HG03280 (cell line): ENCODE results near the gene GREB1L.

Experiments
- ATAC-seq: cut with Tn5 transposase; IDR thresholded peaks from one replicate; pipeline ENCODE4 v1.9.1; 2021; ENCODE audit warnings: mild to moderate bottlenecking, moderate library complexity; ENCODE audit not compliant: unreplicated experiment

Gene GREB1L

DNA sequence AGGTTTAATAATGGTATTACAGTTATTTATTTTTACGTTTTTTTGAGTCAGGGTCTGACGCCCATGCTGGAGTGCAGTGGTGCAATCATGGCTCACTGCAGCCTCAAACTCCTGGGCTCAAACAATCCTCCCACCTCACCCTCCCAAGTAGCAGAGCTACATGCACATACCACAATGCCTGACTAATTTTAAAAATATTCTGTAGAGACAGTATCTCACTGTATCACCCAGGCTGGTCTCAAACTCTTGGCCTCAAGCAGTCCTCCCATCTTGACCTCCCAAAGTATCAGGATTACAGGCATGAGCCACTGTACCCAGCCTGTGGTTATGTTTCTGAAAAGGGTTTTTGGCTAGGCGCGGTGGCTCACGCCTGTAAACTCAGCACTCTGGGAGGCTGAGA lies 237.7 kb downstream of the GREB1L start:
- ATAC-seq: no peak

DNA sequence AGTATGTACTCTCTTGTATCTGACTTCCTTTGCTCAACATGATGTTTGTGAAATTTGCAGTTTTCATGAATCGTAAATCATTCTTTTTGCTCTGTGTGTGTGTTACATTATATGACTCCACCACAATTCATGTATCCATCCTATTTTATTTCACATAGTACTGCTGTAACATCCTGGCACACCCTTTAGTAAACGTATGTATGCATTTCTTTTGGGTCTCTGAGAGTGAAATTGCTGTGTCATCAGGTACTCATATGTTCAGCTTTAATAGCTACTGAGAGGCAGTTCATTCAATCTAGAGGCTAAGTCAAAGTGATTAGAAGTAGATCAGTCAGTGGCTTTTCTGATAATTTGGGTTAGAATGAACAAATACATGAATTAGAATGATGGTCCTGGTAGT lies 239.7 kb downstream of the GREB1L start:
- ATAC-seq: no peak

DNA sequence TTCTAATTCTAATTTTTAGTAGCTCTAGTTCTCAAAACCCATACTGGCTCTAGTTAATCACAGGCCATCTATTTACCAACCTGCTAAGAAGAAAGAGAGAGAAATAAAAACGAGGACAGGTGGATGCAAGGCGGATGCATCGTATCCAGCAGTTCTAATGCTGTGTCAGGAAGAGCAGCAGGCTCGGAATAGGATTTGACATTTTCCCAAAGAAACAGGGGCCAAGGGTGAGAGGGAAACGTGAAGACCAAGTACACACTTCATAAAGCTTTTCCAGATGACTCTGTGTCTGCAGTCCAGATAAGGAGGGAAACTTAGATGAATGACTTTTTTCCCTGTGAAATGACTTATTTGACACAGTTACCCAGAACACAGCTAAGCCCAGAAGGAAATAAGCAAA lies 241.0 kb downstream of the GREB1L start:
- no peak for ATAC-seq

DNA sequence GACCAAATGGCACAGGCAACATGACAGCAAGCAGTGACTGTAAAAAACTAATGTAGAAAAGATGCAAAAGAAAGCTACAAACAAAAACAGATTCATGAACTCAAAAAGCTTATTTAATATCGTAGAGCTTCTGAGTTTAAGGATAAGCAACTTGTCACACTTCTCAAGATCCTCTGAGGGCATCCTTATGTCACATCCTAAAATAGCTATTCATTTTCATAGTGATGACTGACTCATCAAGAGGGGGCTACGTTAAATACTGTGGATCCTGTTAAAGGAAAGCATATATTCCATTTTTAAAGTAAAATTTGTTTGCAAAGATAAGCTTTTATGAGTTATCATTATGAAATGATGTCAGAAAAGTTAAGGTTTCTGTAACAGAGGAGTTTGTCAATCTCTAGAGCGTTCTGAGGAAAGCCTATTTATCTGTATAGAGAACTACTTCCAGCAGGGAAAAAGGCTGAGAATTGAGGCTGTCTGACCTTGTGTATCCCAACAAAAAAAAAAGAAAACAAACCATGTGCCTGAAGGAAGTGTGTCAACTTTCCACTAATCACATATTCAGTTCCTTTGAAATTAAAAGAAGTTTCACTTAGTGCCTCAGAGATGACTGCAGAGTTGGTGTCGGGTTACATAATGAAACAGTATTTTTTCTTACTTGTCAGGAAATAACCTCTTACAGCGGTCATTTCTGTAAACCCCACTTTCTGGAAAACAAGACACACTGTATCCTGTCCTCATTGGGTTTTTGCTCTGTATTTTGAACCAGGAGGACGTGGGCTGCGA lies 243.0 kb downstream of the GREB1L start:
- ATAC-seq: no peak

DNA sequence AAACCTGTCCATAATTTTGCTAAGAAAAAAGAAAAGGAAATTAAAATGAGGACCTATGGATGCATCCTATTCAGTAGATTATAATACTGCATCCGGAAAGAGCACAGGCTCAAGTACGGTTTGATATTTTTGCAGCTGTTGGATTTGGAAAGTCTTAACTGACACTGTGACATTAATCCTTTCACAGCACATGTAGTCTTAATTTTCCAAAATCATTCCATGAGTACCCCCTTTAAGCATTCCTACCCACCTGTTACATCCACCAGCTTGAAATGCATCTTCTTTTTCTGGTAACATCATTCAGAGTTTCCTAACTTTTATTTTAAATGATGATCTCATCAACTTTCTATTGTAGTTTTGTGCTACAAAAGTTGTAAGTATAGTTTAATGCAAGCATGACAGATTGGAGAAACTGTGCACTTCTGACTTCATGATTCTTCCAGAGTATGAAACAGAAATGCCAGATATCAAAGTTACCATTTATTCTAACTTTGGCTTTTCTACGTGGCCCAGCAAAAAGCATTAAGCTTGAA lies 244.9 kb downstream of the GREB1L start:
- ATAC-seq: no peak

DNA sequence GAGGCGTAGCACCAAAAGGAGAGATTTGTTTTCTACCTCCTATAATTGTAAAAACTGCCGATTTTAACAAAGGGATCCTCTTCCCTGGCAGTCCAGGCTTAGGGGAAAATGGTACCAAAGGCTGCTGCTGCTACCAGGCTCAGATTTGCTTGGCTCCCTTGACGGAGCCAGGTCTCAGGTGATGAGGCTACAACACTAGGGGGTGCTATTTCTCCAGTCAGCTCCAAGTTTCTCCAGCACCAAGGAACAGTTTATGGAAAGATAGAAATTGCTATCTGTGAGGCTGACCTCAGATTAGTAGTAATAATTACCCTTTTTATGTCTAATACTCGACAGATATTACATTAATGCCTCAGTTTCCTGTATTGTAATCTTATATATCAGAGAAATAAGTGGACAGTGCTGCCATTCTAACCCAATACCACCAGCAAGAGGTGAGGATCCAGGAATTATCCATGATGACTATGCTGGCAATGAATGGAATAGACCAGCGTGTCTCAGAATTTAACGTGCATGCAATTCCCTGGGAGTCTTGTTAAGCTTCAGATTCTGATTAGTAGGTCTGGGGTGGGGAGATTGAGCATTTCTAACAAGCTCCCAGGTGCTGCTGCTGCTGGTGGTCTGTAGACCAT lies 247.2 kb downstream of the GREB1L start:
- no peak for ATAC-seq

DNA sequence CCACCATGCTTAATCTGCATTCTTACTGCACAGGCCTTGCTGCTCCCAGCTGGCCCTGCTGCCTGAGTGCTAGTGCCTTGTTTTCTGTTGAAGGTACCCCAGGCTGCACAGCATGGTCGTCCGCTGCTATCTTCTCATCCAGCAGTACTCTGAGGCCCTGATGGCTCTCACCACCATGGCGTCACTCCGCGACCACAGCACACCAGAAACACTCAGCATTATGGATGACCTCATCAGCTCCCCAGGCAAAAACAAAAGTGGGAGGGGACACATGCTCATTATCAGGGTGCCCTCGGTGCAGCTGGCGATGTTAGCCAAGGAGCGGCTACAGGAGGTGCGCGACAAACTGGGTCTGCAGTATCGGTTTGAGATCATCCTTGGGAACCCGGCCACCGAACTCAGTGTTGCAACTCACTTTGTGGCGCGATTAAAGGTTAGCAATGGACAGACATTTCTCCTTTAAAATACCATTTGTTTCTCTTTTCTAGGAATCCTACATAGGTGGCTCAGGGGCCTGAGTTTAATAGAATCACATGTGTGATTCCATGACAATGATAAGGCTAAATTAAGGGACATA lies 248.0 kb downstream of the GREB1L start:
- no peak for ATAC-seq

DNA sequence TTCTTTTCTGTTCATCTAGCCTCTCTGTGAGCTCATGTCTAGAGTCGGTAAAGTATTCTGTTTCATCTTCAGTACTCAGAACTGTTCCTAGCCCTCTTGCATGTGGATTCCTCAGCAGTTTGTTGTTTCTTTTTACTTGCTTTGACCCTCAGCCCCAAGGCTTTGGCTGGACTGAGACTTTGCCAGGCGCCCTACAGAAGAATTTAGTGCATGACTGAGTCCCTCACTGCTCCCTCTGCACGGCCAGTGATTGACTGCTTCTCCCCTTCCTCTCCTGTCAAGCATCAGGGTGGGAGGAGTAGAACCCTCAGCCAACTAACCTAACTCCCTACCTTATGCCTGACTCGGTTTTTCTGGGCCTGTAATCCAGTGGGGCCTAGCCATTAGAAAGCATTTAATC lies 248.7 kb downstream of the GREB1L start:
- no peak for ATAC-seq

DNA sequence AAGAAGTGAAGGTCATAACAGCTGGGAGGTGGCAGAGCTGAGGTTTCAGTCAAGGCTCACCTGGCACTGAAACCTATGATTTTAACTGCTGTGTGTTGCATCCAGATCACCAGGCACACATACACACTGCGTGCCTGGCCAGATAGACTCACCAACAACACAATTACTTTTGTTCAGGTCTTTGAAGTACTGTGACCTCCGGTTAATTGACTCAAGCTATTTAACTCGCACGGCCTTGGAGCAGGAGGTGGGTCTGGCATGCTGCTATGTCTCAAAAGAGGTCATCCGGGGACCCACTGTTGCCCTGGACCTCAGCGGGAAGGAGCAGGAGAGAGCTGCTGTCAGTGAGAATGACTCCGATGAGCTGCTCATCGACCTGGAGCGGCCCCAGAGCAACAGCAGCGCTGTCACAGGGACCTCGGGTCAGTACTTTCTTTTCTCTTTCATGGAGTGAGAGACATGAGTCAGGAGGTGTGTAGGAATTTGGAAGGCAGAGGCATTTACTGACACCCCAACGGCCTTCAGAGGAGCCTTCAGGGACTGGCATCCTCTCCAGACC lies 254.3 kb downstream of the GREB1L start:
- ATAC-seq: no peak

DNA sequence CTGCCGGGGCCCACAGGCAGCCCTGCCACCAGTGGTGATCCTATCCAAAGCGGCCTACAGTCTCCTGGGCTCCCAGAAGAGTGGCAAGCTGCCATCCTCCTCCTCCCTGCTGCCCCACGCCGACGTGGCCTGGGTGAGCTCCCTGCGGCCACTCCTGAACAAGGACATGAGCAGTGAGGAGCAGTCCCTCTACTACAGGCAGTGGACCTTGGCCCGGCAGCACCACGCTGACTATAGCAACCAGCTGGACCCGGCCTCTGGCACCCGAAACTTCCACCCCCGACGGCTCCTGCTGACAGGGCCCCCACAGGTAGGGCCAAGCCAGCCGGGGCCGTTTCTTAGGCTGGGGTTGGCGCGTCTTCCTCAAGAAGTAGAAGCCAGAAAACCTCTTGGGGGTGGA lies 258.0 kb downstream of the GREB1L start:
- no peak for ATAC-seq

DNA sequence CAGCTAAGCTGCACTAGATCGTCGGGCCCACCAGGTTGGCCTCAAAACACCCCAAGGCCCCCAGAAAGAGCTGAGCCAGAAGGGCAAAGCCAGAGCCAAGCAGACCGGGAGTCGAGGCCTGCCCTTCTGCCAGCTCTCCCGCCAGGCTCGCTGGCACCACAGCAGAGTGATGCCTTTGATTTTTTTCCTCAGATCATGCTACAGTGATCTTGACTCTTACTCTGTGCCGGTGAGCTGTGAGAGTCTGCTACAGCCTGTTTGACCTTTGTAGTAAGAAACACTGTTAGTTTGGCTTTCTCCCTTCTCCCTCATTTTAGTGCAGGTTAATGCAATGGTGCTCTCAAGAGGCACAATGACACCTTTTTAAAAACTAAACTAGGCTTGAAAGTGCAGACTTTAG lies 260.6 kb downstream of the GREB1L start:
- ATAC-seq: no peak

DNA sequence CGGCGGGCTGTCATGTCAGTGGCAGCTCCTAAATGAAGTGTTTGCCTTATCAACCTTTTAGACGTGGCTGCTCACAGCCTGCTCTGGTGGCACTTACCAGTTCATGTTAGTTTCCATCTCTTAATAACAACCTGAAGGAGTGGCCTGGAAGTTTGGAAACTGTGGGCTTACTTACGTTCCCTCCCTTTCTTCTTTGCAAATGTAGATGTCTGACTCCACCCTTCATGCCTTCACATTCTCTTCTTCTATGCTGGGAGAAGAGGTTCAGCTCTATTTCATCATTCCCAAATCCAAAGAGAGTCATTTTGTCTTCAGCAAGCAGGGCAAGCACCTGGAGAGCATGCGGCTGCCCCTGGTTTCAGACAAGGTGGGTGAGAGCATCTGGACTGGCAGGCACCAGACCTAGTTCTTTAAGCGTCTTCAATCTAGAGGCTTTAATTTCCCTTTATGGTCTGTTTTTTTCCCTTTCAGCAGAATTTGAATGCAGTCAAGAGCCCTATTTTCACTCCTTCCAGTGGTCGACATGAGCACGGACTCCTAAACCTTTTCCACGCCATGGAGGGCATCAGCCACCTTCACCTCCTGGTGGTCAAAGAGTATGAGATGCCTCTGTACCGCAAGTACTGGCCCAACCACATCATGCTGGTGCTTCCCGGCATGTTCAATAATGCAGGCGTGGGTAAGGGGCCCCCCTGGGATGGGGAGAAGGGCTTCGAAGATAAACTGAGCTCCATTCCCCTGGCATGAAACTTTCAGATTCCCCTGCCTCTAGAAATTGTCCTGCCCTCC lies 266.1 kb downstream of the GREB1L start:
- no peak for ATAC-seq

DNA sequence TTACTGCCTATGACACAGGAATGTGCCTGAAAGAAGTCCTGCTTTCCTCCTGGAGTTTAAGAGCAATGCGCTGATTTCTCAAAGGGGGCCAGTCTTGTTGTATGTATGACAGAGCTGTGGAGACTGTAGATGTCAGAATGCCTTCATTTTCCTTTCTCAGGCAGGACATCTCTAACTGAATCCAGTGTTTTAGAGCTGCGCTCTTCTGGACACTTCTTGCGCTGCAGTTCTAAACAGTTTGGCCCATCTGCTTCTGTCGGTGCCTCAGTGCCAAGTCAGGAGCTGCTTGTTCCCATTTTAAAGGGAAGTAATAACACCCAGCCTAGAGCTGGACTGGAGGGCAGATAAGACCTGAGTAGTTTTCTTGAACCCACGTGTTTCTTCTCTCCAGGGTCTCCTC lies 267.0 kb downstream of the GREB1L start:
- ATAC-seq: no peak

DNA sequence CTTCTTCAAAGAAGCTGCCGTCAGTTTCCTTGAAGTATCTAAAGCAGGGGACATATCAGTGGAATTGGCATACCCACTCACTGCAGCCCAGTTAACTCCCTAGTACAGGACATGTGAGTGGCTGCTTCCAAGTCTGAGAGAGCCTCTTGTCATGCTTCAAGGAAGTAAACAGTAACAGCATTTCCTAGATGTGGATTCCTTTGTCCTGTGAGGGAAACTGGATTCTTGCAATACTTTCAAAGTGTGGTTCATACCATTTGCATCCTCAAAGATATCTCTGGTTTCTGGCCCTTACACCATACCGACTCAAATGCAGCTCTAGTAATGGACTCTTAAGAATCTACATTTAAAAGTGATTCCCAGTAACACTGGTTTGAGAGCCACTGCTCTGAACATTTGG lies 271.3 kb downstream of the GREB1L start:
- no peak for ATAC-seq

DNA sequence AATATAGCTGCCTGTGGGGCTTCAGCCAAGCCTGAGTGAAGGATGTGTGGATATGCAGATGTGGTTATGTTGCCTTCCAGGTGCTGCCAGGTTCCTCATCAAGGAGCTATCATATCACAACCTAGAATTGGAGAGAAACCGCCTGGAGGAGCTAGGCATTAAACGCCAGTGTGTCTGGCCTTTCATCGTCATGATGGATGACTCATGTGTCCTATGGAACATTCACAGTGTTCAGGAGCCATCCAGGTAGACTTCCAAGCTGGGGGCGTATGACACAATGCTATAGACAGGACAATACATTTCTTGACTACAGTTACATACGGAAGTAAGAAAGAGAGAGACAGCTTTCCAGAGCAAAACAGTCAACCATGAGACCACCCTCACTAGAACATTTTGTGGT lies 271.7 kb downstream of the GREB1L start:
- no peak for ATAC-seq

DNA sequence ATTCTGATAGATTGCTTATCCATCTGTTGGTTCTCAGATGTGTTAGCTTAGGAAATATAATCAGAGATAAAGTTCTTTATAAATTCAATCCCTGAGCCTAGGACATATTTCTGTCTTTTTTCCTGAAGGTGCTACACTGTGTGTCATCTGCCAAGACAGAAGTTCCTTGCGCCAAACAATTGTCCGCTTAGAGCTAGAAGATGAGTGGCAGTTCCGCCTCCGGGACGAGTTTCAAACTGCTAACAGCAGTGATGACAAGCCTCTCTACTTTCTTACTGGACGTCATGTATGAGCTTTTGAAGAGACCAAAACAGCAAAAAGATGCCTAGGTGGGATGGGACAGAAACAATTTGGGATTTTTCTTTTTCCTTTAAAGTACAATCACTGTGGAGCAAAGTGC lies 280.5 kb downstream of the GREB1L start:
- ATAC-seq: no peak

DNA sequence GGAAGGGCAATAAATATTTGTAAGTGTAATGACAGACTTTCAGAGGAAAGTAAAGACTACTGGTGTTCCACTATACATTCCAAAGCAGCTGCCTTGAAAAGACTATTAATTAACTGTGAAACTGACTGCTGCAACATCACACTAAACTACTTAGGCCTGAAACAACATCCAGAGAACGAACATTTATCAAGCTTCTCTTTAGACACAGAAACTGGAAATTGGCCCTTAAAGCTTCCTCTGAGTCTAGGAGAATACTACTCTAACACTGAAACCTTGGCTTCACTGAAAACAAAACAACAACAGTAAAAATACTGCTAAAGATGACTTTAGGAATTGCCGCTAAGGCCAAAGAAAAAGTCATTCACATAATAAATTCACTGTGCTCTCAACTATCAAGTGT lies 283.9 kb downstream of the GREB1L start:
- ATAC-seq: no peak

DNA sequence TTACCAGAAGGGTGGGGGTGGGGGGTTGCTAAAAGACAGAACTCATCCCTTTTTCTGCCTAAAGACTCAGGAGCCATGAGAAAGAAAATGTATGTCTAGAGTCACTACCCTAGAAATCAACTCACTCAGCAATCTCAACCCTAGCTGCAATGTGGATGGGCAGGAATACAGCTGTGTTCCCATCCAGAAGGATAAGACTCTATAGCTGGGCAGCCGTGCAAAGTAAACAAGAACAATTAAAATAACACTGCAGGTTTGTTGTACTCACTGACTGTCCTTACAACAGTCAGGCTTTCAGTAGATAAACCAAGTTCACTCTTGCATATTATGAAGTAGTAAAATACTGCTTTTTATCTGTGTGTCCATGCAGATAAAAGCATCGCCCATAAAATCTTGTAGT lies 284.4 kb downstream of the GREB1L start:
- no peak for ATAC-seq

DNA sequence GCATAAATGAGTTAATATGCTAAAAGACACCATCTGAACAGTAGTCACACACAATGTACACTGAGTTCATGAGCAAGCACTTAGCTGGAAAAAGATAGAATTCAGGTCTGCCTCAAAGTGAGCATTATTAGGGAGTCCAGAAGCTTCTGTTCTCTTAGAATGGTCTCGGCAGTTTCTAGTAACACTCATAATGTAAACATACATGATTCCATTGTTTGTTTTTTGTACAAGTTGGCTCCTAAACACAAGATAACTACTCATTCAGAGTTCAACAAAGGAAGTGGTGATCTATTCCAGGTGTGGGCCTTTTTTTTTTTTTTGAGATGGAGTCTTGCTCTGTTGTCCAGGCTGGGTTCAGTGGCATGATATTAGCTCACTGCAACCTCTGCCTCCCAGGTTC lies 292.3 kb downstream of the GREB1L start:
- no peak for ATAC-seq

DNA sequence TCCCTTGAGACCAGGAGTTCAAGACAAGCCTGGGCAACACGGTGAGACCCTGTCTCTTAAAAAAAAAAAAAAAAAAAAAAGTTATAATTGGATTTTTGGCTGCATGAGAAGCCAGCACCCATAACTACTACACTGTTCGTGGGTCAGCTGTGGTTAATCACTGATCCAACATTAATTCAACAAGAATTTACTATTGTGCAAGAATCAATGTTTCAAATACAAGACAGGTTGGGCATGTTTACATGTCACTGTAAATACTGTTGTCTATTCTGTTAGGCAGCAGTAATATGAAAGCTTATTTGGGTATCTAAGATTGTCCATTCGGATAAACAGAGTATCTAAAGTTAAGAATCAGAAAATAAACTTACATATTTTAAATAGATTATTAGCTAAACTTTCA lies 296.2 kb downstream of the GREB1L start:
- ATAC-seq: no peak

DNA sequence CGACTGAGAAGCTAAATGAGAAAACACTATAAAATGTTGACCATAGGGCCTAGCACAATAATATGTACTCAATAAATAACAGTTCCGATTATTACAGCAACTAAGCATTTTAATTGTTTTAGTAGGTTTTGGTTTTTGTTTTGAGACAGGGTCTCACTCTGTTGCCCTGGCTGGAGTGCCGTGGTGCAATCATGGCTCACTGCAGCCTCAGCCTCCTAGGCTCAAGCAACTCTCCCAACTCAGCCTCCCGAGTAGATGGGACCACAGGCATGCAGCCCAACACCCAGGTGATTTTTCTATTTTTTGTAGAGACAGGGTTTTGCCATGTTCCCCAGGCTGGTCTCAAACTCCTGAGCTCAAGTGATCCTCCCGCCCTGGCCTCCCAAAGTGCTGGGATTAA lies 304.4 kb downstream of the GREB1L start:
- no peak for ATAC-seq
